Measurements from ENCODE around the gene ADD1.
"Not testable (repeated sequence)": the region's sequence is repeated elsewhere in the genome, so short reads cannot be mapped to it uniquely, and the experiment has no call there.

The ADD1 gene

GRCh38 chr4:2898001-2898400, 54.4 kb downstream of the ADD1 start:
- no peak for DNase-seq

- no peak for DNase-seq
Measured at GRCh38 chr4:2900741-2901140, 57.1 kb downstream of the ADD1 start.

- no peak for DNase-seq
Measured at GRCh38 chr4:2901186-2901585, 57.5 kb downstream of the ADD1 start.

GRCh38 chr4:2902126-2902525, 58.5 kb downstream of the ADD1 start:
- no peak for DNase-seq

GRCh38 chr4:2905544-2905943, 61.9 kb downstream of the ADD1 start:
- DNase-seq: no peak

- DNase-seq: no peak
Measured at GRCh38 chr4:2906218-2906617, 62.6 kb downstream of the ADD1 start.

- no peak for DNase-seq
Measured at GRCh38 chr4:2907226-2907625, 63.6 kb downstream of the ADD1 start.

- no peak for DNase-seq
Measured at GRCh38 chr4:2907706-2908293, 64.2 kb downstream of the ADD1 start.

GRCh38 chr4:2908686-2909085, 65.0 kb downstream of the ADD1 start:
- no peak for DNase-seq

- DNase-seq: no peak
Measured at GRCh38 chr4:2909583-2909982, 65.9 kb downstream of the ADD1 start.

GRCh38 chr4:2910409-2910808, 66.8 kb downstream of the ADD1 start:
- DNase-seq: no peak

GRCh38 chr4:2911868-2912267, 68.2 kb downstream of the ADD1 start:
- DNase-seq: no peak

GRCh38 chr4:2913168-2913567, 69.5 kb downstream of the ADD1 start:
- no peak for DNase-seq

- no peak for DNase-seq
Measured at GRCh38 chr4:2914256-2915126, 70.8 kb downstream of the ADD1 start.

- no peak for DNase-seq
Measured at GRCh38 chr4:2915789-2916188, 72.1 kb downstream of the ADD1 start.

- not testable (repeated sequence) for DNase-seq
Measured at GRCh38 chr4:2916696-2917095, 73.1 kb downstream of the ADD1 start.

- not testable (repeated sequence) for DNase-seq
Measured at GRCh38 chr4:2918300-2918699, 74.7 kb downstream of the ADD1 start.

- not testable (repeated sequence) for DNase-seq
Measured at GRCh38 chr4:2918714-2919113, 75.1 kb downstream of the ADD1 start.

GRCh38 chr4:2922453-2923101, 78.9 kb downstream of the ADD1 start:
- DNase-seq: not testable (repeated sequence)

- no peak for DNase-seq
Measured at GRCh38 chr4:2923141-2923551, 79.5 kb downstream of the ADD1 start.

GRCh38 chr4:2923668-2924173, 80.1 kb downstream of the ADD1 start:
- DNase-seq: no peak

- DNase-seq: no peak
Measured at GRCh38 chr4:2924286-2924685, 80.6 kb downstream of the ADD1 start.

GRCh38 chr4:2924765-2925301, 81.2 kb downstream of the ADD1 start:
- DNase-seq: no peak

GRCh38 chr4:2925496-2925895, 81.9 kb downstream of the ADD1 start:
- no peak for DNase-seq
